CD4-positive, alpha-beta T cell treated with Interleukin-12 subunit alpha and Interleukin-12 subunit beta, for 1 hour (primary cell): ENCODE results near the gene IRX4.

Source experiments
- DNase-seq: peaks from one replicate; pipeline ENCODE4 v3.0.0-alpha.2; 2020

Gene IRX4

DNA sequence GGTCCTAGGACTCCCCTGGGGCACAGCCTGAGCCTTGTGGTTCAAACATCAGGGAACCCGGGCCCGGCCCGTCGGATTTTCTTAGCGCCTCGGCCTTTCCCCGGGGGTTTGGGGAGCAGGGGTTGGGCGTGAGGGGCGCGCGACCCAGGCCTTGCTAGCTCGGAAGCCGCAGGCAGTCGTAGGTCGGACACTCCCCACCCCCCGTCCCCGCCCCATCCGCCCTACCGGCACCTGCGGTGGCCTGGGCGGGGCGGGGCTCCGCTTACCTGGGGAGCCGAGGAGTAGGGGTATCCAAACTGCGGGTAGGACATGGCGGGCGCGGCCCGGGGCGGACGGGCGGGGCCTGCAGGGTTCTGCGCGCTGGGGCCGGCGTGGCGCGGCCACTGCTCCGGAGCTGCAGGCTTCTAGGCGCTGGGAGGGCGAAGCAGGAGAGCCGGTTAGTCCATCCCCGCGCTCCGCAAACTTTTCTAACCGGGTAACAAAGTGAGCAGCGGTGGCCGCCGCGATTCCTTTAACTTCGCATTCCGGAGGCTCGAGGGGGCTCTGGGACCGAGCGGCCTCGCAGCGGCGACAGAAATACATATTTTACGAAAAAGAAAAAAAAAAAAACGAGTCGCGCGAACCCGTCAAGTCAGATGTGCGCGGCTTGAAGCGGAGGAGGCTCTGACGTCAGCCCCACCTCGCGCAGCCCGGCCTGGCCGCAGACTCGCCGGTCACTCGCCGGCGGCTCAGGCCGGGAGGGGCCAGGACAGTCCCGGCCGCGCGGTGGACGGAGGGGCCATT lies at the start of gene IRX4:
Gene IRX4 (minus strand): TSS at position 589 of the 783 bp plus-strand sequence. CDS start 278 bp downstream, at position 311.
- DNase-seq = no peak

DNA sequence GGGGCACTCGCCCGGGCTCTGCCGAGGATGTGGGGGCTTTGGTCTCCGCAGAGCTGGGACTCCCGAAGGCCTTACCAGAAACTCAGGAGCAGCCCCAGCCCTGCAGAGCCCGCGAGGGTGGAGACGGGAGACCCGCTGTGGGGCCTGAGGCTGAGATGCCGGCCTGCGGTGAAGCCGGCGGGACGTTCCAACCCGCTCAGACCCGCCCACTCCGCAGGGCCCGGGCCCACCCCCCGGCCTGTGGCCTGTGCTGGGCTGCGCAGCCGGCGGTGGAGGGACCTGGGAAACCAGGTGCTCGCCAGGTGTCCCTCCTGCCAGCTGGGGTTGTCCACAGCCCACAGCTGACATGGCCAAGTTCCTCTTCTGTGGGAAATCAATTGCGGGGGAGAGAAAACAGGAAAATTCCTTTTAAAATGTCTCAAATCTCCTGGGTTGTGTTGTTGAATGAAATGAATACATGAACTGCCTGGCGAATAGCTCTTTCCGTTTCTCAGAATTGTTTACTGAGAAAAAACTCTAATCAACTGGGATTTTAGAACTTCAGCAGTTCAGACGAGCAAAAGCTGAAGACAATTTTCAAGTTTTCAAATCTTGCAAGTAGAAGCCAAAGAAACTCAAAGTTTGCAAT lies 49.0 kb upstream of the IRX4 start:
- DNase-seq = no peak

DNA sequence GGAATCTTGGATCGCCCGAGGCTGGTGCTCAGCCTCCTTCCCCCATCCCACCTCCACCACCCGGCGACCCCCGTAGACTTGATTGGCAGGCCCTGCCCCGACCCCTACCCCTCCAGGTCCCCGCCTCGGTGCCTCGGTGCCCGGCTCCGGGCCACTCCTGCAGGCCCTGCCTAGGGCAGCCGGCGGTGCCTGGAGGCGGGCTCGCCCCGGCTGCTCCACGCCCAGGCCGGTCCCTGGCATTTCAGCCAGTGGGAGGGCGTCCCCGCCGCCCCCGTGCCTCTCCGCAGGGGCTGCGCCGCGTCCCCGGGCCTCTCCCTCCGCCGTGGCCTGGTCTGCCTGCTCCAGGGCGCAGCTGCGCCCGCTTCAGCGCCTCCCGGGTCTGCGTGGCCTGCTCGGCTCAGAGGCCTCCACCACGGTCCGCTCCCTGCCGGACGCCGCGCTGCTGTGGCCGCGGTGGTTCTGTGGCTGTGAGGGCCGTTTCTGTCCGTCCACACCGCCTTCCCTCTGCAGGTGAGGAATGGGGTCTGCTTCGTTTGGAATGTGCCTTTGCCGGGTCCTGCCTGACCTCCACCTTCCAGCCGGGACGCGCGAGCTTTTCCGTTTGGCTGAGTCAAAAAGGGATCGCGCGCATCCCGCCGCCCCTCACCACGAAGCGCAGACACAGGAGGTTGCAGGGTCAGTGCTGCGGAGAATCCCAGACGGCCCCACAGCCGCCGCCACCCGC lies 48.3 kb upstream of the IRX4 start:
- DNase-seq = no peak

DNA sequence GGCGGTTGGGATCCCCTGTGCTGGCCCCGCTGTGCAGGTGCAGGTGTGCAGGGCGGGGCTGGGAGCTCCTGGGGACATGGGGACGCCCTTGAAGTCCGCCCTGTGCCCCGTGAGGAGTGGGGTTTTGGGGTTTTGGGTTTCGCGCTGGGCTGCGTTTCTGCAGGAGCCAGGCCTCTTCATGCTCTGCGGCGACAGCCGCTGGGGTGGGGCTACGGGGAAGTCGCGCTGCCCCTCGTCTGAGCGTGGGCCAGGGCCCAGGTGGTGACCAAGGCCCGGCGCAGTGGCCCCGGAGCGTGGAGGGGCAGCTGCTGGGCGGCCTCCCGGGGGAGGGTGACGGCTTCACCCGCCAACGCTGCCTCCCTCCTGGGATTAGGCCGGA lies 47.8 kb upstream of the IRX4 start:
- no peak for DNase-seq

DNA sequence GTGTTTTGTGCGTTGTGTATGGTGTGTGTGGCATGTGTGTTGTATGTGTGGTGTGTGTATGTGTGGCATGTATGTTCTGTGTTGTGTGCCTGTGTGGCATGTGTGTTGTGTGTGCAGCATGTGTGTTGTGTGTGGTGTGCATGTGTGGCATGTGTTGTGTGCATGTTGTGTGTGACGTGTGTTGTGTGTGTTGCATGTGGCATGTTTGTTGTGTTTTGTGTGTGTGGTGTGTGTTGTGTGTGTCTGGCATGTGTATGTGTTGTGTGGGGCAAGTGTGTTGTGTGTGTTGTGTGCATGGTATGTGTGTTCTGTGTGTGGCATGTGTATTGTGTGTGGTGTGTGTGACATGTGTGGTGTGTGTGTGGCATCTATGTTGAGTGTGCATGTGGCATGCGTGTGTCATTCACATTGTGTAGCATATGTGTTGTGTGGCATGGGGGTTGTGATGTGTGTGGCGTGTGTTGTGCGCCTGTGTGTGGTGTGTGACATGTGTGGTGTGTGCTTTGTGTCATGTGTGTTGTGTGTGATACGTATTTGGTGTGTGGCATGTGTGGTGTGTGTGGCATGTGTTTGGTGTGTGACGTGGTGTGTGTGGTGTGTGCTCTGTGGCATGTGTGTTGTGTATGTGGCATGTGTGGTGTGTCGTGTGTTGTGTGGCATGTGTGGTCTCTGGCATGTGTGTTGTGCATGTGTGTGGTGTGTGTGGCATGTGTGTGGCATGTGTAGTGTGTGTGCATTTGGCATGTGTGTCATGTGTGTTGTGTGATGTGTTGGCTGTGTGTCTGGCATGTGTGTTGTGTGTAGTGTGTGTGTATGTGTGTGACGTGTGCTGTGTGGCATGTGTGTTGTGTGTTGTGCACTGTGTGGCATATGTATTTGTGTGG lies 46.6 kb upstream of the IRX4 start:
- DNase-seq = no peak

DNA sequence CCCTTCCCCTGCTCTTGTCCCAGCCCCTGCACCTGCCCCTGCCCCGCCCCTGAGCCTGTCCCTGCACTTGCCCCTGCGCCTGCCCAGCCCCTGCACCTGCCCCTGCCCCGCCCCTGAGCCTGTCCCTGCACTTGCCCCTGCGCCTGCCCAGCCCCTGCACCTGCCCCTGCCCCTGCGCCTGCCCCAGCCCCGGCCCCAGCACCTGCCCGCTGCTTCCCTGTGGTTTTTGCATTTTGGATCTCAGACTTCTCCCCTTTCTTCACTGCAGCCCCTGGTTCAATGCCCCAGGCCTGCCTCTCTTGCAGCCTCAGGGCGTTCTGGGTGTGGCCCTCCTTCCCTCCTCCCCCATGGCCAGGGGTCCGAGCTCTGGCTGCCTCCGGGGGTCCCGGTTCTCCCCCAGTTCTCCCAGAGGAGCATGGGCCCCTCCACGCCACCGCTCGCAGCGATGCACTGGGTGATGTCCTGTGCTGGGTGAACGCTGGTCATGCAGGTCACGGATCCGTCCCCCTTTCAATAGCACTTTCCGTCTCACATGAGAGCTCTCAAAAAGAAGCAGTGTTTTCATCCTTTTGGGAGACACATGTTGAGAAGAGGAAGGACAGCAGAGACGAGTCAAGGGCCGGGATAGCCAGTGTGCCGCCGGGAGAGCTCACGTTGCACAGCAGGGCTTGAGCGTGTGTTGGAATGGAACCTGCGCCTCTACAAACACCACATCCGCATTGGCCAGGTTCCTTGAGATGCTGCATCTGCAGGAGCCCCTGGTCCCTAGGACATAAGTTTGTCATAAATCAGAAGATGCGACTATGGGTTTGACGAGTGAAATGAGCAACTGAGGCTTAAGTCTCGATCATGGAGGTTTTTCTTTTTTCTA lies 44.0 kb upstream of the IRX4 start:
- no peak for DNase-seq

DNA sequence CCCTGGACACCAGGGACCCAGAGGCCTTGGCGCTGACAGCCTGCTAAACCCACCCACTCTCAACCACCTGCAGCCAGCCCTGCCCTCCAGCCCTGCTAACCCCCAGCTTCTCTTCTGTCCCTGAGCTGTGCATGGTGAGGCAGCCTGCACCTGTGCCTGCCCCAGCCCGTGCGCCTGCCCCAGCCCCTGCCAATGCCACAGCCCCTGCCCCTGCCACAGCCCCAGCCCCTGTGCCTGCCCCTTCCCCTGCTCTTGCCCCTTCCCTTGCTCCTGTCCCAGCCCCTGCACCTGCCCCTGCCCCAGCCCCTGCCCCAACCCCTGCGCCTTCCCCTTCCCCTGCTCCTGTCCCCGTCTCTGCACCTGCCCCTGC lies 43.3 kb upstream of the IRX4 start:
- no peak for DNase-seq

DNA sequence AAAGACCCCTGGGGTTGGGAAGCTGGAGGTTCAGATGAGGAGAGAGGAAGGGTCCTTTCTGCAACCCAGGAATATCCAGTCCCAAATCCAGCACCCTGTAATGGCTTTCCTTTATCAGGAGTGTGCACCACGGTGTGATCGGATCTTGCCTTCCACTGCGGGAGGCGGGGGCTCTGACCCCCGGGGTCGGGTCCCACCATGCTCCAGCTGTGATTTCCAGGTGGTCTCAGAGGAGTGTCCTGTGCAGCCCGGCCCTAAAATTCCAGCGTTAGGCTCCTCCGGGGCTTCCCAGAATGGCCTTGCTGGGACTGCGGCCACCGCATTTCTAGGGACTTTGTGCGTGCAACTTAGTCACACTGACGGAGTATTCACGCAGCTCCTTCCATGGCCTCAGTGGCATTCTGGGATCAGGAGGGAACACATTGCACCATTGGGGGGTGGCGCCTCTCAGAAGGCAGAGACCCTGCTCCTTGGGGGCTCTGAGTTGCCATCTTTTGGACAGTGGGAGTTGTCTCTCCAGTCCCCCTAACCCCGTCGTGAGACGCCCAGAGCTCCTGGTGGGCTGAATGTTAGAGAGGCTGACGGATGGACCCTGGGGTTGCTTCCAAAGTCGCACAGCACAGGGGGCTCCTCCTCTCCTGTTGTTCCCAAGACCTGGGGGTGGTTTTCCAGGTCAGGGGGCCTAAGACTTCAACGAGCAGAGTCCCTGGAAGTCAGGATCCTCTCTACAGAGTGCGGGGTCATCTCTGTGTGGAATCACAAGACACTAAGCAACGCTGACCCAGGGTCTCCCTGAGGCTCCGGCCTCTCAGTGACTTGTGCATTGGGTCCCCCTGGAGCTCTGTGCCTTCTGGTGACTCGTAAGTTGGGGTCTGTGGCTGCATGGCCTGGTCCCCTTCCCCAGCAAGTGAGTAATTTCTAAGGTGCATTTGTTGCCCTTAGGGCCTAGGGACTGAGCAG lies 42.7 kb upstream of the IRX4 start:
- no peak for DNase-seq

DNA sequence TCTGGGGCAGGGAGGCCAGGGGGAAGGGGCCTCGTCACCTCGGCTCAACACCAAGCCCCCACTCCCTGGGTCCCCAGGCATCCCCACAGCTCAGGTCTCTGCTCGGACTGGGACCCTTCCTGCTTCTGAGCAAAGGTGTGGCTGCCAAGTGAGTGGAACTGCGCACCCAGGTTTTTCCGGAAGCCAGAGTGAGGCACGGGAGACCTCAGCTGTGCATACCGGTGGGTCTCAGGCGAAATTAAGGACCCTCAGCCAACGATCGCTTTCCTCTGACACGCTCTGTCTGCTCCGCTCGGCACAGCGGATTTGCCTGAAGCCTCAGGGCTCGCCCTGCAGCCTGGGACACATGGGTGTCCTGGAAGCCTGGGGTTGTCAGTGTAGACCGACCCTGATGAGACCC lies 41.0 kb upstream of the IRX4 start:
- DNase-seq = no peak

DNA sequence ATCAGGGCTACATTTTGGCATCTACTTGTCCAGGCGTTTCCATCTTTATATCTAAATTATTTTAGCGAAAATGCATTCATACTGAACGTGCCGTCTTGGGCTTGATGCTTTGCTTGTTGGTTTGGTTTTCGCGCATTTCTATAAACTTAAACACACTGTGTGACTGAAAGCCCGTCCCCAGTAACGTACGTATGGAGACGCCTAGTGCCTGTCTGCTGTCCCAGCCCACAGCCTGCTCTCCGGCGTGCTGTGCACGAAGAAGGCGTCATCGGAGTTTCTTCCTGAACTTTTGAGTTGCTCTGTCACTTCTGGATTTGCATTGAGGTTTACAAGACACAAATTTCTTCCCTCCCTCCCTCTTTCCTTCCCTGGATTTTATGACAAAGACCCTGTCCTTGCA lies 40.6 kb upstream of the IRX4 start:
- no peak for DNase-seq

DNA sequence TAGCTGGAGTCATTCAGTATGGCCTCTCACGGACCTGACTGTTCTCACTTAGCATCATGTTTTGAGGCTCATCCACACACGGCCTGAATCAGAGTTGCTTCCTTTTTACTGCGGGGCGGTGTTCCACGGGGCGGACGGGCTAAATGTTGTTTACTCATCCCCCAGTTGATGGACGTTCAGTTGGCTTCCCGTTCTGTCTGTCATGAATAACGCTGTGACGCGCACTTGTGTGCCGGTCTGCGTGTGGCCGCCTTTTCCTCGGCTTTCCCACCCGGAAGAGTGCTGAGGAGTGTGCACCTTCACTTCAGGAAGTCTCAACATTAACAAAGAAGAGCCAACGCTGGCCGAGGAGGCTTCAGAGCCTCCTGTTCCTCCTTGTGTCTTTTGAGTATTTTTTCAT lies 39.0 kb upstream of the IRX4 start:
- no peak for DNase-seq

DNA sequence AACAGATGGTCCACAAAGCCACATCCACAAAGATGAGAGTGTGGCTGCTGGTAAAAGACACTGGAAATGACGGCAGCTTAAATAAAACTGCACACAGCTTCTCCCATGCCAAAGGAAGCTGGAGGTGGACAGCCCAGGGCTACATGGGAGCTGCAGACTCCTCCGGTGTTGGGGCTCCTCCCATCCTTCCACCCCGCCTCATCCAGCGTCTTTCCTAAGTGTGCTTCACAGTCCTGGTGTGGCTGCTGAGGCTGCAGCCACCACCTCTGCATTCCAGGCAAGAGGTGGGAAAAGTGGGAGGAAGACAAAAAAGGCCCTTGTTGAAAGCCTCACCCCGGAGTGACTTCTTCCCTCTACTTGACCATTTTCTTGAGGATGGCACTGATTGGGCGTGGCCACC lies 37.0 kb upstream of the IRX4 start:
- no peak for DNase-seq

DNA sequence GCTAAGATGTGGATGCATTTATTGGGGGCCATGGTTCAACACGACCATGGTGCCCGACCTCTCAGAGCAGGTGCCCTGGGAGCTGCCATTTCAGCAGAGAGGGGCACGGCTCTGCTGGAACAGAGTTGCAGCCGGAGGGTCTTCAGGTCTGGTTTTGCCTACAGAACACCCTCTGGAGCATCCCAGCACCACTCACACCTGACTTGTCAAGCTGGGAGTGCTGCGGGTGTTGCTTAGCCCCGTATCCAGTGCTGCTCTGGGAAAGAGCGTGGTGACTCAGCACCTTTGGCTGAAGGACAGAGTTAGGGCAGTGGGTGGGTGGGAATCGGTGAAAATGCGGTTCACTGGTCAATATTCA lies 36.5 kb upstream of the IRX4 start:
- DNase-seq = no peak

DNA sequence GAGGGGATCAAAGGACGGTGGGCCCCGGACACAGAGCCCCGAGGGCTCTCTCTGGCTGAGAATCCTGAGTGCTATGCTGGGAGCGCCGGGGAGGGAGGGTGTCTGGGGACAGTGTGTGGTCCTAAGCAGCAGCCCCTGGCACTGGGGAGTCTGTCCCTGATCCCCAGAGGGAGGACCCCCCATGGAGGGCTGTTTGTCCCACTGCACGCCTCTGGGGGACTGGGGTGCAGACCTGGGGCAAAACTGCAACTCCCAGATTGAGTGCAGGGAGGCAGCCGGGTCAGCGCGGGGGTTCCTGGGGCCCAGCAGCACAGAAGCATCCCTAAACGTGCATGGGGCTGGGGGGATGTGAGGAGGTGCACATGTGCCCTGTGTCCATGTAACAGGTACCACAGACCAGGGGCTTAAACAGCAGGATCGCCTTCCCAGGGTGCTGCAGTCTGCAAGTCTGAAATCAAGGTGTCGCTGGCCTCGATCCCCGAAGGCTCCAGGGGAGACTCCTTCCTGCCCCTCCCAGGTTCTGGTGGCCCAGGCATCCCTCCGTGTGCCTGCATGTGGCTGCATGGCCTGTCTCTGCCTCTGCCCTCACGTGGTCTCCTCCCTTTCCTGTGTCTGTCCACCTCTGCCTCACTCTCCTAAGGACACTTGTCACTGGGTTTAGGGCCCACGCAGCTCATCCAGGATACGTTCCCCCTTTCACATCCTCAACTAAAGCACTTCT lies 35.9 kb upstream of the IRX4 start:
- no peak for DNase-seq

DNA sequence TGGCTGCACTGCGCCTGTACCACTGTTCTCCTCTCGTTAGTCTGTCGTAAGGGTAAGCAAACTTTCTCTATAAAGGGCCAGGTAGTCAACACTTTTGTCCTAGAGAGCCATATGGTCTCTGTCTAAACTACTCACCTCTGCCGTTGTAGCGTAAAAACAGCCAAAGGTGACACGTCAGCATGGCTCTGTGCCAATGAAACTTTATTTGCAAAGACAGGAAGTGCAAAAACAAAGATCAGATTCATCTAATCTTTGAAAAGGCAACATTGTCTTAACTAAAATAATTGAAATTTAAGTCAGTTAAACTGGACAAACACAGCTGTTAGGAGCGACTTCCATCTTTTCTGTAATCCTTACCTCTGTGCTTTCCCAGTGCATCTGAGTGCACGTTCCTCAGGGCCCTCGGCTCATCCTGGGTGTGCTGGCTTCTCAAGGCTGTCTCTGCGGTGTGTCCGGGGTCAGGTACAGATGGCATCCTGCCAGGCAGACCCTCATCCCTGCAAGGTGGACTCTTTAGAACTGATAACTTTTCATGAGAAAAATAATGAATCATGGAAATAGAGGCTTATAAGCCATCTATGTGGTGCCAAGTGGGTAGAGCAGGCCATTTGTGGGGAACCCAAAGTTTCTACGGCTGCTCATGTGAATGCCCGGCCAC lies 35.2 kb upstream of the IRX4 start:
- DNase-seq = no peak

DNA sequence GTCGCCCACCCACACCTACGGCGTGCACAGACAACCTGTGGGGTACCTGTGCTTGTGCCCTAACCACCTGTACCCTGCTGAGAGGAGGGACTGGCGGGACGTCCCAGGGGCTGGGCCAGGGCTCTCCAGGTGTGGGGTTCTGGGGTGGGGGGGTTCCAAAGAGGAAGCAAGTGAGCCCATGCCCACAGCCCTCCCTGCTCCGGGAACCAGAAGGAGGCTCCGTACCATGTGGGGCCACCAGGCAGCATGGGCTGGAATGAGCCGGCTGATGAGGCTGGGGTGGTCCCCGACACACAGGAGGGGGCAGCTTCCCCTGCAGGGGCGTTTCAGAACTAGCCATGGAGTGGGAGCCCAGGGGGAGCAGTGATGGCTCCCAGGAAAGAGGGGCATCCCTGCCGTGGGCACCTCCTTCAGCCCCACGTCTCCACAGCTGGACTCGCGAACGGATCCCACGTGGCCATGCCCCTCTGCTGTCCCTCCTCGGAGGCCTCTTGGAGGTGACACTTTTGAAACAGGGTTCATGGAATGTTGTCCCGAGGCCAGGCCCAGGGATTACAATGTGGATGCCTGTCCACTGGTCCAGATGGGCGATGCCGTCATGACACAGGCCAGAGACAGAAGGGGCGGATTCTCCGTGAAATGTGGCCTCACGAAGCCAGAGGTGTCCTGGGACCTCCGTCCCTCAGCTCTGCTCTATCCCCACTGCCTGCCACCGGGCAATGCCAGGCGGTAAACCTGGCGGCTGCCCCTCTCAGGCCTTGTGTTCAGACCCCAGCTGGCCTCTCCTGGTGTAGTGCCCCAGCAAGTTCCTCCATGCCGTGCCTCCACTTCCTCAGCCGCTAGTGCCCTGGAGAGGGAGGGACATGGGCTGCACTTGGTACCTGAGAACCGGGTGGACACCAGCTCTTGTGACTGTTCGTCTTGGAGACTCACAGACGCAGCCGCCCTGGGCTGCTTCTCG lies 33.6 kb upstream of the IRX4 start:
- DNase-seq = no peak

DNA sequence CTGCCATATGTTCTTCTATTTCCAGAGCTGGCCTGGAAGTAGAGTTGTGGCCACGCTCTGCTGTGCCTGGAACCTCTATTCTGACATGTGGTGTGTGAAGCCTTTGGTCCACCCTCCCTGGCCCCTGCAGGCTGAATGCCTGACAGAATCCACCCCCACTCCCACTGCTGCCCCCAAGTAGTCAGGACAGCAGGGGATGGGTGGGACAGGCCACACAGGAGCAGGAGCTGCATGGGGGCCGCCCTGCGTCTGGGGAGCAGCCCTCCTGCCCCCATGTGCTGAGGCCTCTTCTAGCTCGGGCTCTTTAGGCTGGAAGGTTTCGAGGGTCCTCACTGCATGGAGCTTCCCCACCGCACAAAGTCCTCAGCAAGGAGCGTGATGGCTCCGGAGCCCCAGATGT lies 32.6 kb upstream of the IRX4 start:
- no peak for DNase-seq

DNA sequence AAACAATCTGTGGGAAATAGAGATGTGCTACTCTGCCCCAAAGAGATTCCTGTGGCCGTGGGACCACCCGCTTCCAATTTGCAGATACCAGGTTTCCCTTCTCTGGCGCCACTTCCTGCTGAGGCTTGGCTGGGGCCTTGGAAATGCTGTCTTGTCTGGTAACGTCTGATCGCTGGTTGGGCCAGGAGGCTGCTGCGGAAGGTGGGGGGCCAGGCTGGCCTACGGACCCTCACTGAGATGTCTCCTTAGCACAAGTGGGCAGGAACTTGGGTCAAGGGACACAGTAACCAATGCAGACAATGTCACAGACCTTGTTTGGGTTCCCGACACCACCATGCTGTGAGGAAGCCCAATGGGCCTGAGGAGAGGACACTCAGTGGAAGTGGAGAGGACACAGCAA lies 31.7 kb upstream of the IRX4 start:
- DNase-seq = no peak

DNA sequence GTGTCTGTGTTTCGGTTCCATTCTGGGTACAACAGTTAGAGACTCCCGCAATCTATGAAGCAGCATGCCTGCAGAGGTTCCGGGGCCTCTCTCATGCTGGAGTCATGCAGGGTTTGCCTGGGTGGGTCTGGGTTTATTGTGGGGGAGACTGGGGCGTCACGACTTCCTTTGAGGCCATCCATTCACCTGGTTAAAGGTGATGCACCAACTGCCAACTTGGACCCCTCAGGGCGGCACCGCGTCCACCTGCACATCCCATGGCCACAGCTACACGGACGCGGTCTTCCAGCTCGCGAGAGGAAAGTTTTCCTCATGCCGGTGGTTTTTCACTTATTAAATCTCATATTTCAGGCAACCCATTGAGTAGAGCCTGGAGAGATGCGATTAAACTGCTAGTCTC lies 30.9 kb upstream of the IRX4 start:
- no peak for DNase-seq
